ENCODE measurements around the gene PDSS2. TPM values are rescaled to one million over a fixed set of nuclear protein-coding genes. Genes with fewer than 3 reads are reported as not detected.
"Not testable (repeated sequence)": the region's sequence is repeated elsewhere in the genome, so short reads cannot be mapped to it uniquely, and the experiment has no call there.

Gene PDSS2
- total RNA-seq, 1 donor from 2014 or later: 14.9 TPM

DNA sequence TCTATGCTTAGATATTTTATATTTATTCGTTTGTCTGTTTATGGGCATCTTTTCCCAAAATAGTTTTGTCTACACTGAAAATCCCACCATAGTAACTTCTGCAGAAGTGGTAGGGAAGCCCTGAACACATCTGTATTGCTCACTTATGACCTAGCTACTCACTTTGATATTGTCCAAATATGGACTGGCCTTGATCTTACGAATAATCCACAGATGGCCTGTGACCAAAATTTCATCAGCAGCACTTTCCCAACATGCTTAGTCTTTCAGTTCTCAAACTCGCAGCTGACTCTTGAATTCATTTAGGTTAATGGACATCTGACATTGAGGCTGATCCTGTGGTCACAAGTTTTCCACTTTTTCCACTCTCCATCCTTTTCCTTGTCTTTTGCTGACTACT, 263.2 kb downstream of the PDSS2 start:
- Histone ChIP-seq H3K27ac (no peak overlapping the region), H3K36me3 (no peaks in the 10 kb centered on the region), H3K27me3 (no peaks in the 10 kb centered on the region), H3K4me3 (no peak overlapping the region), H4K20me1 (ENCODE audit: low read depth) (no peaks in the 10 kb centered on the region), H2AFZ (replicated peaks) (no peak overlapping the region), H3K4me2 (no peak overlapping the region), H3K79me2 (ENCODE audit: low read depth) (no peaks in the 10 kb centered on the region), H3K9me3 (ENCODE audit: low read depth) (no peaks in the 10 kb centered on the region), H3K9ac (no peak overlapping the region), H3K4me1 (no peaks in the 10 kb centered on the region), H3F3A (ENCODE audit: low read depth) (no peaks in the 10 kb centered on the region)
- Mint-ChIP-seq H3K4me1 (no peaks in the 10 kb centered on the region), H3K4me3 (no peak overlapping the region), H3K27me3 (ENCODE audit: insufficient read depth, low read depth) (no peaks in the 10 kb centered on the region), H3K27ac (no peak overlapping the region), H3K36me3 (peaks cover 2% of the 10 kb centered on the region), H3K9me3 (no peaks in the 10 kb centered on the region)
- no peak for TF ChIP-seq EZH2phosphoT487 (IDR thresholded peaks at IDR 0.05)
- TF ChIP-seq EZH2 (IDR thresholded peaks at IDR 0.05): no peak
- TF ChIP-seq, protein P1, sequence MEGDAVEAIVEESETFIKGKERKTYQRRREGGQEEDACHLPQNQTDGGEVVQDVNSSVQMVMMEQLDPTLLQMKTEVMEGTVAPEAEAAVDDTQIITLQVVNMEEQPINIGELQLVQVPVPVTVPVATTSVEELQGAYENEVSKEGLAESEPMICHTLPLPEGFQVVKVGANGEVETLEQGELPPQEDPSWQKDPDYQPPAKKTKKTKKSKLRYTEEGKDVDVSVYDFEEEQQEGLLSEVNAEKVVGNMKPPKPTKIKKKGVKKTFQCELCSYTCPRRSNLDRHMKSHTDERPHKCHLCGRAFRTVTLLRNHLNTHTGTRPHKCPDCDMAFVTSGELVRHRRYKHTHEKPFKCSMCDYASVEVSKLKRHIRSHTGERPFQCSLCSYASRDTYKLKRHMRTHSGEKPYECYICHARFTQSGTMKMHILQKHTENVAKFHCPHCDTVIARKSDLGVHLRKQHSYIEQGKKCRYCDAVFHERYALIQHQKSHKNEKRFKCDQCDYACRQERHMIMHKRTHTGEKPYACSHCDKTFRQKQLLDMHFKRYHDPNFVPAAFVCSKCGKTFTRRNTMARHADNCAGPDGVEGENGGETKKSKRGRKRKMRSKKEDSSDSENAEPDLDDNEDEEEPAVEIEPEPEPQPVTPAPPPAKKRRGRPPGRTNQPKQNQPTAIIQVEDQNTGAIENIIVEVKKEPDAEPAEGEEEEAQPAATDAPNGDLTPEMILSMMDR (IDR thresholded peaks at IDR 0.05): no peak
- no peak for DNase-seq (ENCODE audit: low spot score)

DNA sequence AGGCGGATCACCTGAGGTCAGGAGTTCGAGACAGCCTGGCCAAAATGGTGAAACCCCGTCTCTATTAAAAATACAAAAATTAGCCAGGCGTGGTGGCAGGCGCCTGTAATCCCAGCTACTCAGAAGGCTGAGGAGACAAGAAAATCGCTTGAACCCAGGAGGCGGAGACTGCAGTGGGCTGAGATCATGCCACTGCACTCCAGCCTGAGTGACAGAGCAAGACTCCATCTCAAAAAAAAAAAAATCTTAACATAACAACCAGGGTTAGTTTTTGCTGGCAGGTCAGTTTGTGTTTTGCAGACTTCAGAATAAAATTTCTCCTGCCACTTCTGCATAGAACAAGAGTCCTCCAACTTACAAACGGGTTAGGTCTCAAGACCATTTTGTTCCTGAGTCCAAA, 264.6 kb downstream of the PDSS2 start:
- not testable (repeated sequence) for H3K9ac ChIP-seq; DNase-seq (ENCODE audit: low spot score); H3K27me3 Mint-ChIP-seq (ENCODE audit: insufficient read depth, low read depth); H3K4me2 ChIP-seq; H3F3A ChIP-seq (ENCODE audit: low read depth); H3K4me1 Mint-ChIP-seq; H3K27ac Mint-ChIP-seq; H3K9me3 ChIP-seq (ENCODE audit: low read depth); H3K27ac ChIP-seq; H3K9me3 Mint-ChIP-seq; H3K36me3 ChIP-seq; H4K20me1 ChIP-seq (ENCODE audit: low read depth); H2AFZ ChIP-seq (replicated peaks); H3K4me3 ChIP-seq; H3K79me2 ChIP-seq (ENCODE audit: low read depth); H3K4me3 Mint-ChIP-seq; H3K27me3 ChIP-seq; H3K36me3 Mint-ChIP-seq; H3K4me1 ChIP-seq

DNA sequence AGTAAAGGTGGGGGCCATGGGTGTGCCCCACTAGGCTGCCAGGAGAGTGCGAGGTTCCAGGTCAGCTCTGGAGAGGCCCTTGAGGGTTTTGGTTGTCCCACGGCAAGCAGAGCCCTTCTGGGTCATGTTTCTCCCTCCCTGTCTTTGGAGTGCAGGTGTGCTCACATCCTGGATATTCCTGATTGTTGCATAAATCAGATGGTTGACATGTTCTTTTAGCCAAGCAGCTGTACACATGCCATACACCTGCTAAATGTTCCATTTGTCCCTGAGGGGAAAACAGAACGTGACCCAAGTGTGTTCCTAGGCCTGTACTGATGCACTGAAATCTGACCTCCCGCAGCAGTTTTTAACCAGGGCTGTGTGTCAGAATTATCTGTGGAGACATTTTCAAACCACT, 266.5 kb downstream of the PDSS2 start:
- Histone ChIP-seq H3K36me3 (no peaks in the 10 kb centered on the region), H3K9ac (no peak overlapping the region), H3K4me1 (no peaks in the 10 kb centered on the region), H4K20me1 (ENCODE audit: low read depth) (no peaks in the 10 kb centered on the region), H3K4me3 (no peak overlapping the region), H3K79me2 (ENCODE audit: low read depth) (no peaks in the 10 kb centered on the region), H3K27me3 (no peaks in the 10 kb centered on the region), H3F3A (ENCODE audit: low read depth) (no peaks in the 10 kb centered on the region), H2AFZ (replicated peaks) (no peak overlapping the region), H3K4me2 (no peak overlapping the region), H3K27ac (no peak overlapping the region), H3K9me3 (ENCODE audit: low read depth) (no peaks in the 10 kb centered on the region)
- peaks cover 3% of the 10 kb centered on the region for H3K36me3 Mint-ChIP-seq
- TF ChIP-seq EZH2phosphoT487 (IDR thresholded peaks at IDR 0.05) (no peak), EZH2 (IDR thresholded peaks at IDR 0.05) (no peak)
- TF ChIP-seq, protein P1 (IDR thresholded peaks at IDR 0.05): no peak
- H3K9me3 Mint-ChIP-seq: no peaks in the 10 kb centered on the region
- peaks cover 5% of the 10 kb centered on the region for H3K4me1 Mint-ChIP-seq
- no peak for DNase-seq (ENCODE audit: low spot score)
- no peak overlapping the region for H3K27ac Mint-ChIP-seq
- H3K4me3 Mint-ChIP-seq: no peak overlapping the region
- peaks cover 2% of the 10 kb centered on the region for H3K27me3 Mint-ChIP-seq (ENCODE audit: insufficient read depth, low read depth)

DNA sequence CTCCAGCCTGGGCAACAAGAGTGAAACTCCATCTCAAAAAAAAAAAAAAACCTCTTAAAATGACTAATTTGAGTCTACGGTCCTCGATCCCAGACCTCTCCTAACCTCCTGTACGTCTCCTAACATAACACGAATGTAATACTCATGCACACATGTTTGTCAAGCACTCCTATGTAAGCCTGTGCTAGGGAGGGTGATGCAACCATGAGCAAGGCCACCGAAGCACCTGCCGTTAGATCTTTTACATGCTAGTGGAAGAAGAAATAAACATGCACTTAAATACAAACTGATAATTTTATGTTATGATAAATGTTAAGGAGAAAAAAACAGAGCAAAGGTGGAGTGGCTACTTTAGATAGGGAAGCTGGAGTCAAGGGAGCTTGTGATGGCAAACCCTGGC, 271.7 kb downstream of the PDSS2 start:
- Mint-ChIP-seq H3K36me3 (peaks cover 3% of the 10 kb centered on the region), H3K4me1 (peaks cover 5% of the 10 kb centered on the region), H3K27me3 (ENCODE audit: insufficient read depth, low read depth) (peaks cover 2% of the 10 kb centered on the region), H3K4me3 (no peak overlapping the region), H3K27ac (peak overlapping the region; percentile 21), H3K9me3 (no peaks in the 10 kb centered on the region)
- H3K27ac ChIP-seq: no peak overlapping the region
- no peaks in the 10 kb centered on the region for H3K4me1 ChIP-seq
- no peaks in the 10 kb centered on the region for H4K20me1 ChIP-seq (ENCODE audit: low read depth)
- H3K9ac ChIP-seq: no peak overlapping the region
- H2AFZ ChIP-seq (replicated peaks): no peak overlapping the region
- no peak overlapping the region for H3K4me2 ChIP-seq
- no peaks in the 10 kb centered on the region for H3K9me3 ChIP-seq (ENCODE audit: low read depth)
- no peaks in the 10 kb centered on the region for H3F3A ChIP-seq (ENCODE audit: low read depth)
- H3K79me2 ChIP-seq (ENCODE audit: low read depth): no peaks in the 10 kb centered on the region
- H3K4me3 ChIP-seq: no peak overlapping the region
- DNase-seq (ENCODE audit: low spot score): no peak
- H3K27me3 ChIP-seq: no peaks in the 10 kb centered on the region
- TF ChIP-seq EZH2 (IDR thresholded peaks at IDR 0.05) (no peak), EZH2phosphoT487 (IDR thresholded peaks at IDR 0.05) (no peak)
- TF ChIP-seq, protein P1 (IDR thresholded peaks at IDR 0.05): no peak
- no peaks in the 10 kb centered on the region for H3K36me3 ChIP-seq
